GM18526 (cell line): ENCODE results near the gene IGSF22.

Source experiments
- POLR2A ChIP-seq: IDR thresholded peaks from 3 replicates; pipeline ENCODE4 v1.6.1; 2011; ENCODE audit not compliant: insufficient read length; ENCODE audit errors: extremely low read depth

IGSF22 gene

GRCh38 chr11:18692941-18693760 is 32.8 kb downstream of the IGSF22 start:
- no peak for TF ChIP-seq POLR2A

- no peak for TF ChIP-seq POLR2A
These were observed 41.7 kb downstream of the IGSF22 start for GRCh38 chr11:18684267-18684666.

- no peak for TF ChIP-seq POLR2A
These were observed 43.5 kb downstream of the IGSF22 start for GRCh38 chr11:18682466-18682865.

- TF ChIP-seq POLR2A: no peak
These were observed 48.4 kb downstream of the IGSF22 start for GRCh38 chr11:18677560-18677959.

GRCh38 chr11:18676803-18677202 is 49.2 kb downstream of the IGSF22 start:
- TF ChIP-seq POLR2A: no peak

GRCh38 chr11:18671246-18671645 is 54.7 kb downstream of the IGSF22 start:
- no peak for TF ChIP-seq POLR2A

- no peak for TF ChIP-seq POLR2A
These were observed 56.3 kb downstream of the IGSF22 start for GRCh38 chr11:18669711-18670110.

GRCh38 chr11:18669219-18669596 is 56.8 kb downstream of the IGSF22 start:
- TF ChIP-seq POLR2A: no peak

- no peak for TF ChIP-seq POLR2A
These were observed 57.9 kb downstream of the IGSF22 start for GRCh38 chr11:18668131-18668530.

GRCh38 chr11:18657673-18658072 is 68.3 kb downstream of the IGSF22 start:
- TF ChIP-seq POLR2A: no peak
